GM19043 (cell line): ENCODE data around the gene IL1F10.

ENCODE experiments used
- ATAC-seq: cut with Tn5 transposase; IDR thresholded peaks from one replicate; pipeline ENCODE4 v1.9.1; 2021; ENCODE audit warnings: low read depth; ENCODE audit not compliant: unreplicated experiment

Gene IL1F10

GRCh38 chr2:113058411-113058994 lies 9.3 kb upstream of the IL1F10 start:
- no peak for ATAC-seq

- ATAC-seq, result no peak
These were observed 8.5 kb upstream of the IL1F10 start, which contains the start of gene IL36RN for GRCh38 chr2:113058998-113059960. TSS of gene IL36RN (plus strand) at chr2:113059198. CDS start at chr2:113059439, 241 bp downstream.

- ATAC-seq, result no peak
These were observed 7.4 kb upstream of the IL1F10 start for GRCh38 chr2:113060396-113060795.

- ATAC-seq, result no peak
These were observed 7.0 kb upstream of the IL1F10 start for GRCh38 chr2:113060796-113061195.

GRCh38 chr2:113061241-113061640 lies 6.5 kb upstream of the IL1F10 start:
- no peak for ATAC-seq

GRCh38 chr2:113061896-113062770 lies 5.6 kb upstream of the IL1F10 start:
- no peak for ATAC-seq

GRCh38 chr2:113064281-113064680 lies 3.5 kb upstream of the IL1F10 start:
- no peak for ATAC-seq

GRCh38 chr2:113064898-113065297 lies 2.9 kb upstream of the IL1F10 start:
- ATAC-seq, result no peak

GRCh38 chr2:113068249-113068648 lies 479 bp downstream of the IL1F10 start:
- ATAC-seq, result no peak

GRCh38 chr2:113068706-113069485 lies 1.1 kb downstream of the IL1F10 start:
- no peak for ATAC-seq

- ATAC-seq, result no peak
These were observed 2.2 kb downstream of the IL1F10 start for GRCh38 chr2:113069676-113070605.

- no peak for ATAC-seq
These were observed 2.8 kb downstream of the IL1F10 start for GRCh38 chr2:113070606-113070975.

- ATAC-seq, result no peak
These were observed 4.8 kb downstream of the IL1F10 start for GRCh38 chr2:113072584-113072983.

- no peak for ATAC-seq
These were observed 5.6 kb downstream of the IL1F10 start for GRCh38 chr2:113073325-113073834.

- no peak for ATAC-seq
These were observed 7.3 kb downstream of the IL1F10 start for GRCh38 chr2:113075030-113075429.

GRCh38 chr2:113075600-113075999 lies 7.8 kb downstream of the IL1F10 start:
- no peak for ATAC-seq

GRCh38 chr2:113076954-113077669 lies 9.3 kb downstream of the IL1F10 start:
- ATAC-seq, result no peak

- no peak for ATAC-seq
These were observed 10.2 kb downstream of the IL1F10 start for GRCh38 chr2:113077921-113078320.
